T-helper 1 cell treated with Interleukin-12 subunit alpha and Interleukin-12 subunit beta and Interleukin-4 antibody, amounts not matched to agents 30 μg/mL and 1 μg/mL, for 36 hours (primary cell): ENCODE data around the gene GOLGA6L22.
"Not testable (repeated sequence)": the region's sequence is repeated elsewhere in the genome, so short reads cannot be mapped to it uniquely, and the experiment has no call there.

Experiments used
- H3K27ac Mint-ChIP-seq: one replicate; pipeline ENCODE4 v1.8.0; 2021; ENCODE audit warnings: mild to moderate bottlenecking, mixed read lengths
- H3K27me3 Mint-ChIP-seq: one replicate; pipeline ENCODE4 v1.8.0; 2021; ENCODE audit warnings: low read depth, mixed read lengths
- H3K36me3 Mint-ChIP-seq: one replicate; pipeline ENCODE4 v1.8.0; 2021; ENCODE audit warnings: low read depth, mixed read lengths
- H3K4me1 Mint-ChIP-seq: one replicate; pipeline ENCODE4 v1.8.0; 2021; ENCODE audit warnings: low read depth, mixed read lengths
- H3K4me3 Mint-ChIP-seq: one replicate; pipeline ENCODE4 v1.8.0; 2021; ENCODE audit warnings: mild to moderate bottlenecking, moderate library complexity, mixed read lengths
- H3K9me3 Mint-ChIP-seq: one replicate; pipeline ENCODE4 v1.8.0; 2021; ENCODE audit warnings: mixed read lengths

The GOLGA6L22 gene, protein sequence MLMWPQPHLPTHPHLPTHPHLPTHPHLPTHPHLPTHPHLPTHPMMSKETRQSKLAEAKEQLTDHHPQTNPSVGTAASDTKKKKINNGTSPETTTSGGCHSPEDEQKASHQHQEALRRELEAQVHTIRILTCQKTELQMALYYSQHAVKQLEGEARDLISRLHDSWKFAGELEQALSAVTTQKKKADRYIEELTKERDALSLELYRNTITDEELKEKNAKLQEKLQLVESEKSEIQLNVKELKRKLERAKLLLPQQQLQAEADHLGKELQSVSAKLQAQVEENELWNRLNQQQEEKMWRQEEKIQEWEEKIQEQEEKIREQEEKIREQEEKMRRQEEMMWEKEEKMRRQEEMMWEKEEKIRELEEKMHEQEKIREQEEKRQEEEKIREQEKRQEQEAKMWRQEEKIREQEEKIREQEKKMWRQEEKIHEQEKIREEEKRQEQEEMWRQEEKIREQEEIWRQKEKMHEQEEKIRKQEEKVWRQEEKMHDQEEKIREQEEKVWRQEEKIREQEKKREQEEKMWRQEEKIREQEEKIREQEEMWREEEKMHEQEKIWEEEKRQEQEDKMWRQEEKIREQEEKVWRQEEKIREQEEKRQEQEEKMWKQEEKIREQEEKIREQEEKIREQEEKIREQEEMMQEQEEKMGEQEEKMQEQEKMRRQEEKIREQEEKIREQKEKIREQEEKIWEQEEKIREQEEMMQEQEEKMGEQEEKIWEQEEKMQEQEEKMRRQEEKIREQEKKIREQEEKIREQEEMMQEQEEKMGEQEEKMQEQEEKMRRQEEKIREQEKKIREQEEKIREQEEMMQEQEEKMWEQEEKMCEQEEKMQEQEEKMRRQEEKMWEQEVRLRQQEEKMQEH

DNA sequence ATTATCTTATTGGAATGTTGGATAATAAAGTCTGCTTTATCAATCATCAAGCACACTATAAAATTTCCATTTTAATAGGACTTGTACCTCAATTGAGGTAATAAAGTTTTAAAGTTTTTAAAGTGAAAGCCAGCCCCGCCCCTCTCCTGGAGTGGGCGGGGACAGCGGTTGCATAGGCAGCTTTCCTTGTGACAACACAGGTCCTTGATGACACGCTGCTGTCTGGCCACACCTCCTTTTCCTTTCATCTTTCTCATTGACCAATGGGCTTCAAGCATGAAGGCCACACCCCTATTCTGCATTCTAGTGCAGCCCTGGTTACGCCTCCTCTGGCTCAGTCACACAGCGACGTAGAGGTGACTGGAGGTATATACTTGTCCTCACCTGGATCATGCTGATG lies at the start of gene GOLGA6L22:
GOLGA6L22 (plus strand) TSS at position 301 of the 400 bp plus-strand sequence; CDS start at position 392, 91 bp downstream.
- H3K4me1 Mint-ChIP-seq, H3K36me3 Mint-ChIP-seq, H3K27me3 Mint-ChIP-seq, H3K27ac Mint-ChIP-seq, H3K9me3 Mint-ChIP-seq, H3K4me3 Mint-ChIP-seq: not testable (repeated sequence)

DNA sequence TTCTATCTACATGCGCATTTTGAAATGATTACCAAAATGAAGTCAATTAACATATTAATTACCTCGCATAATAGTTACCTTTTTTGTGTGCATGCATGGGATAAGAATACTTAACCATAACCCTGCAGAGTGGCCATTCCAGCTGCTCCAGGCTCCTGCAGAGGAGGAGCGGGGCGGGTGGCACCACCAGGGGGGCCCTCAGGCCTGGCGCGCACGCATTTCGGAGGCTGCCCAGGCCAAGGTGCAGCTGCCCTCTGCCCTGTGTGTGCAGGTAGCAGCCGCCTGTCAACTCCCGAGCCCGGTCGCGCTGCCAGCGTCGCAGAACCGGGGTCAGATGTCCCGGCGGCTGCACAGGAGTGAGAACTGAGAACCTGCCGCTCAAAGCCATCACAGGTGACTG lies 41.4 kb upstream of the GOLGA6L22 start:
- not testable (repeated sequence) for H3K4me1 Mint-ChIP-seq, H3K4me3 Mint-ChIP-seq, H3K27ac Mint-ChIP-seq, H3K9me3 Mint-ChIP-seq, H3K36me3 Mint-ChIP-seq, H3K27me3 Mint-ChIP-seq

DNA sequence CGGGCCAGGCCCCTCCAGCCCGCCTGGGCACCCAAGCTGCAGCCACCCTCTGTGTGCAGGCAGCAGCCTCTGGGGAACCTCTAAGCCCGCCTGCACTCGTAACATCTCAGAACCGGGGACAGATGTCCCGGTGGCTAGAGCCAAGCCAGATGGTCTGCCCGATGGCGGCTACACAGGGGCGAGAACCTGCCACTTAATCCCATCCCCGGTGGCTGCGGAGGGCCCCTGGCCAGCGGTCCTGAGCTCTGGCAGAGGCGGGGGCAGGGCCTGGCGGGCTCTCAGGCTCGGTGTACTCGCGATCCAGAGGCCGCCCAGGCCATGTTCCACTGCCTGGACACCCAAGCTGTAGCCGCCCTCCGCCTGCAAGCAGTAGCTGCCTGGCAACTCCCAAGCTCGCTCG lies 40.9 kb upstream of the GOLGA6L22 start:
- H3K4me3 Mint-ChIP-seq, H3K4me1 Mint-ChIP-seq, H3K27ac Mint-ChIP-seq, H3K27me3 Mint-ChIP-seq, H3K36me3 Mint-ChIP-seq, H3K9me3 Mint-ChIP-seq: not testable (repeated sequence)

DNA sequence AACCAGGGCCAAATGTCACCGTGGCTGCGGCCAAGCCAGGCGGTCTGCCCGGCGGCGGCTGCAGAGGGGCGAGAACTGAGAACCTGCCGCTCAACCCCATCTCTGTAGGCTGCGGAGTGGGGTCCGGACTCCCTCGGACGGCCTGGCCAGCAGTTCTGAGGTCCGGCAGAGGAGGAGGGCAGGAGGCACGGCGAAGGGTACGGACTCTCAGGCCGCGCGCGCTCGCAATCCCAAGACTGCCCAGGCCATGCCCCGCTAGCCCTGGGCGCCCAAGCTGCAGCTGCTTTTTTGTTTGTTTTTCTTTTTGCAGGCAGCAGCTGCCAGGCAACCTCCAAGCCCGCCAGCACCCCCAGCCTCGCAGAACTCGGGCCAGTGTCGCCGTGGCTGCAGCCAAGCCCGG lies 40.5 kb upstream of the GOLGA6L22 start:
- not testable (repeated sequence) for H3K4me1 Mint-ChIP-seq, H3K36me3 Mint-ChIP-seq, H3K4me3 Mint-ChIP-seq, H3K9me3 Mint-ChIP-seq, H3K27ac Mint-ChIP-seq, H3K27me3 Mint-ChIP-seq

DNA sequence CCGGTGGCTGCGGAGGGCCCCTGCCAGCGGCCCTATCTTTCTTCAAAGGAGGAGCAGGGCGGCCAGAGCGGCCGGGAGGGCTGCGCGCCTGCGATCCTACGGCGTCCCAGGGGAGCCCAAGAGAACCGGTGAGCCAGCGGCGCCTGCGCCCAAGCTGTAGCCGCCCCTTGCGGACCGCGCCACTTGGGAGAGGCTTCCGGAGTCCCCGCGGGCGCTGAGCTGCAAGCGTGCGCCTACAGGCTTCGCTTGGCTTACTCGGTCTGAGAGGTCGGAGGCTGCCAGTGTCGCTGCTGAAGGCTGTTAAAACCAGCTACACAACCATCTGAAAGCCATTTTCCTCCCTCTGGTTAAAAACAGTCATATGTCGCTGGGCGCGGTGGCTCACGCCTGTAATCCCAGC lies 40.0 kb upstream of the GOLGA6L22 start:
- not testable (repeated sequence) for H3K27ac Mint-ChIP-seq, H3K36me3 Mint-ChIP-seq, H3K4me3 Mint-ChIP-seq, H3K9me3 Mint-ChIP-seq, H3K27me3 Mint-ChIP-seq, H3K4me1 Mint-ChIP-seq

DNA sequence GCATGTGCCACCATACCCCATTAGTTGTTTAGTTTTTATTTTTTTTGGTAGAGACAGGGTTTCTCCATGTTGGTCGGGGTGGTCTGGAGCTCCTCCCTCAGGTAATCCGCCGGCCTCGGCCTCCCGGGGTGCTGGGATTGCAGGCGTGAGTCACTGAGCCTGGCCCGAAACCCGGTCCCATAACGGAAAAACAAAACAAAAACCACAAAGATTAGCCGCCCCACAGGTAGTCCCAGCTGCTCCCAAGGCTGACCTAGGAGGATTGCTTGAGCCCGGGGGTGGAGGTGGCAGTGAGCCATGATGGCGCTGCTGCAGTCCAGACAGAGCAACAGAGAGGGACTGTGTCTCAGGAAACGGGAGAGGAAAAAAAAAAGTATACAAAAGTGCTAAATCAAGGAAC lies 38.4 kb upstream of the GOLGA6L22 start:
- H3K4me3 Mint-ChIP-seq, H3K27me3 Mint-ChIP-seq, H3K9me3 Mint-ChIP-seq, H3K27ac Mint-ChIP-seq, H3K4me1 Mint-ChIP-seq, H3K36me3 Mint-ChIP-seq: not testable (repeated sequence)

DNA sequence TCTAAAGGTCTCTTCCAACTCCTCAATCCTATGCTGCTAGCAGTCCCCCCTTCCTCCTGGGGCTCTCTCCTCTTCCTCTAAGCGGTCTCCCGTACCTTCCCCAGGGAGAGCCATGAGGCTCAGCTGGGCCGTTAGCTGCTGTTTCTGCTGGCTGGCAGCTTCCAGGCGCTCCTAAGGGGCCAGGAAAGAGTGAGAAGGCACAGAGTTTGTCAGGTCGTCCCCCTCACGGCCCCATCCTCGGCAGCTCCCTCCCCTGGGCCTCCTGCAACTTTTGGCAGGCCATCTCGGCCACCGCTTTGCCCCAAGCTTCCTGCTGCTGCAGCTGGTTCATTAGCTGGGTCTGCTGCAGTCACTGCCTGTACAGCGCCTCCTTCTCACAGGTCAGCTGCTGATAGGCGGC lies 29.3 kb upstream of the GOLGA6L22 start:
- not testable (repeated sequence) for H3K4me3 Mint-ChIP-seq, H3K27me3 Mint-ChIP-seq, H3K27ac Mint-ChIP-seq, H3K4me1 Mint-ChIP-seq, H3K36me3 Mint-ChIP-seq, H3K9me3 Mint-ChIP-seq

DNA sequence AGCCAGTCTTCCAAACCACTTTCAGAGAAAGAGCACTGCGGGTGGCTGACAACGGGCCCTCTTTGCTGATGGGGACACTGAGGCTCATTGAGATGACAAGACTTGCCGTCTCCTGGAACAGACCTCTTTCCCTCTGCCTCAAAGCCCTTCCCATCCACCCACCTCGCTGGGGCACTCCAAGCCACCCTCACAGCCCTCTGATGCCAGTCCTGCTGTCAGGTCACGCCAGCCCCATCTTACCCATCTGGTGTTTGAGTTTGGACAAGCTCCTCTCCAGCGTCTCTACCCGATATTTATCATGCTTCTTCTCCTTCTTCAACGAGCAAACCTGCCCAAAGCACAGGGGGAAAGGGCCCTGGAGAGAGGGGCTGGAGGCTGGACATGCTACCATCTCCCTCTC lies 27.0 kb upstream of the GOLGA6L22 start:
- H3K9me3 Mint-ChIP-seq, H3K36me3 Mint-ChIP-seq, H3K4me1 Mint-ChIP-seq, H3K27ac Mint-ChIP-seq, H3K4me3 Mint-ChIP-seq, H3K27me3 Mint-ChIP-seq: not testable (repeated sequence)

DNA sequence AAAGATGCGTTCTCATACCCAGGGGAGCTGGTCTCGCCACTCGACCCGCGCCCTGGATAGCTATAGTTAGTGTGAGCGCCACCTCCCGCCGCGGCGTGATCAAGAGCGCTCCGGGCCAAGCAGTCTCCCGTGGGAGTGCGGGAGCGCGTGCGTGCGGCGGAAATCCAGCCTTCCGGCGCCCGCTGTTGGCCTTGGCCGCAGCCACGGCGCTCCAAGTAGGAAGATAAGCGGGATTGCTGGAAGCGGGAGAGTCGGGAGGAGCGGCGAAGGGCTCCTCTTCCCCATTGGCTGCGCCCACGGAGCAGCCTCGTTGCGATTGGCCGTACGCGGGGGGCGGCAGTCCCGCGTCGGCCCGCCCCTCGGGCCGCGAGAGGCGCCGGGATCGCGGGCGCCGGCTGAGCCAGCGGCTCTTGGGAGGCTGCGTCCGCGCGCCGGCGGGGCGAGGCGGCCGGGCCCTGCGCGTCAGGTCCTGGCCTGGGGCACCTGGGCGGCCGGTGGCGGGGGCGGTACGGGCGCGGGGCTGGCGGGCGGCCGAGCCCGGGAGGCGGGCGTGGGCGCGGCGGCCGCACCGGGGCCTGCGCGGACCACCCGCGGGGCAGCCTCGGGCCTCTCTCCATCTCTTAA lies 35.9 kb downstream of the GOLGA6L22 start:
- H3K4me1 Mint-ChIP-seq, H3K4me3 Mint-ChIP-seq, H3K36me3 Mint-ChIP-seq, H3K9me3 Mint-ChIP-seq, H3K27me3 Mint-ChIP-seq, H3K27ac Mint-ChIP-seq: not testable (repeated sequence)

DNA sequence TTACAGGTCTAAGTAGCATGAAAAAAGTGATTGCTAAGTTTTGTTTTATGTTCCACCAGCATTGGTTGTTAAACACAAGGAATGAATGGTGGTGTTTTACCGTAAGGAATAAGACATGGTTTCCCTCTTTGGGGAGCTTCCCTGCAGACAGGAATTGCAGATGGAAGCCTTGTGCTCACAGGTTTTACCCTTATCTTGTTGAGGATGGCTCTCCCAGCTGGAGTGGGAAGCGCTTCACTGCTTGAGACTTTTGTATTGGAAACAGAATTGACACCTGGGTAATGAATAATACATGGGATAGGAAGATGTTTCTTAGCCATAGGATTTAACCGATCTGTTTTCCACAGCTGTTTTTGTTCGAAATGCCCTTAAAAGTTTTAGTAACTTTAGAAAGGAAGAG lies 38.5 kb downstream of the GOLGA6L22 start:
- not testable (repeated sequence) for H3K4me1 Mint-ChIP-seq, H3K27me3 Mint-ChIP-seq, H3K9me3 Mint-ChIP-seq, H3K36me3 Mint-ChIP-seq, H3K4me3 Mint-ChIP-seq, H3K27ac Mint-ChIP-seq

DNA sequence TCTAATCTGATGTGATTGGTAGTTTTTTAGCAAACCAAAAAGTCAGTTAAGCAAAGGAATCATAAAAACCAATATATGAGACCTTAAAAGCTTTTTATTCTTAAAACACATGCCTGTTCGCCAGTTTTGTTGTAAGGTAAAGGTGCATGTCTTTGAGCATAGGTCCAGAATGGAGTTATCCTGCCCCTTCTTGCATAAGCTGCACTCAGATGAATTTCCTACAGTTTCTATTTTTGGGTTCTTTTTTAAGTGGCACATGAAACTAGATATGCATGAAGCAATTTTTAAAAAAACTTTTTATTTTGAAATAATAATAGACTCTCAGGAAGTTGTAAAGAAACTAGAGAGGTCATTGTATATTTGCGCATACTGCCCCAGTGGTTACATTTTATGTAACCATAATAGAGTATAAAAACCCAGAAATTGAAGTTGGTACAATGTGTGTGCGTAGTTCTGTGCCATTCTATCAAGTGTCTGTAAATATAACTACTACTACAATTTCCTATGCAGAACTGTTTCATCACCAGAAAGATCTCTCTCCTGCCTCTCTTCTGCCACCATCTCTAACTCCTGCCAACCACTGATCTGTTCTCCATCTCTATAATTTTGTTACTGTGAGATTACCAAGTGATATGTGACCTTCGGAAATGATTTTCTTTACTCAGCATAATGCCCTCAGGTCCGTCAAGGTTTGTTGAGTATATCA lies 39.7 kb downstream of the GOLGA6L22 start:
- H3K9me3 Mint-ChIP-seq, H3K4me3 Mint-ChIP-seq, H3K27me3 Mint-ChIP-seq, H3K36me3 Mint-ChIP-seq, H3K27ac Mint-ChIP-seq, H3K4me1 Mint-ChIP-seq: not testable (repeated sequence)

DNA sequence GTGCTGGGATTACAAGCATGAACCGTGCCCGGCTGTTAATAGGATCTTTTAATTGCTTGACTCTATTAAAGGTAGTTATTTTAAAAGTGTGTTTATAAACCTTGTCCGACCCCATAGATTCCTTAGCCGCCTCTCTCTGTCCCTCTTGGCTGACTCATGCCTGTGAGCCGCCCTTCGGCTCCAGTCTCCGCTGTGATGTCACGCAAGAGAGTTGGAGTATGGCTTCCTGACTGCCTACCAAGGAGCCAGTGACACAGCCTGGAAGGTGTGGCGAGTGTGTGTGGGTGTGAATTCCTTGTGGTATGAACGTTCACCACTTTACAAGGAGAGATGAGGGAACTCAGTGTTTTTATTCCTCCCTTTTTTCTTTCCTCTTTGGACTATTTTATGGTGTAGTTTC lies 43.6 kb downstream of the GOLGA6L22 start:
- not testable (repeated sequence) for H3K9me3 Mint-ChIP-seq, H3K27ac Mint-ChIP-seq, H3K36me3 Mint-ChIP-seq, H3K4me1 Mint-ChIP-seq, H3K4me3 Mint-ChIP-seq, H3K27me3 Mint-ChIP-seq

DNA sequence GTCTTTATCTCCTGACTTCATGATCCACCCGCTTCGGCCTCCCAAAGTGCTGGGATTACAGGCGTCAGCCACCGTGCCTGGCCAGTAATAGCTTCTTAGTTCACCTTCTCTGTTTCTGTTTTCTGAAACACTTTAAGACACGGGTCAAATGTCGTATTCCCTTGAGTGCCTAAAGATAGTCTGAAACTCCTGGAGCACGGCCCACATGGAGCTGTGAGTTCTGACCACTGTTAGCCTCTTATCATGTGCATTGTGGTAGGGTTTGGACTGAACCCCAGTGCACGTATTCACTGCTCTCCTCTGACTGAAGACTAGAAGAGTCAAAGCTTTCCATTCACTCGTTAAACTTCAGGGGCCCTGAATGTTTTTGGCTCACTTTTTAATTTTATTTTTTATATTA lies 48.3 kb downstream of the GOLGA6L22 start:
- not testable (repeated sequence) for H3K9me3 Mint-ChIP-seq, H3K27me3 Mint-ChIP-seq, H3K27ac Mint-ChIP-seq, H3K4me1 Mint-ChIP-seq, H3K4me3 Mint-ChIP-seq, H3K36me3 Mint-ChIP-seq

DNA sequence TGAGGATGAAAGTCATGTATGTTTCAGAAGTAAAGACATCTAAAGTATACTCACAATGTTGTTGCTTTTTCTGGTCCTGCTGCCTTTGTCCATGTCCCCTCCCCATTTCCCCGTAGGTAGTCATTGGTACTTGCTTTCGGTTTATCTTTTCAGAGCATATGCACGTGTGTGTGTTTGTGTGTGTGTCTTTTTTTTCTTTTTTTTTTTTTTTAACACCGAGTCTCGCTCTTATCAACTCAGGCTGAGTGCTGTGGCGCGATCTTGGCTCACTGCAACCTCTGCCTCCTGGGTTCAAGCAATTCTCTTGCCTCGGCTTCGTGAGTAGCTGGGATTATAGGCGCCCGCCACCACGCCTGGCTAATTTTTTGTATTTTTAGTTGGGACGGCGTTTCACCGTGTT lies 57.4 kb downstream of the GOLGA6L22 start:
- H3K4me1 Mint-ChIP-seq, H3K4me3 Mint-ChIP-seq, H3K9me3 Mint-ChIP-seq, H3K27me3 Mint-ChIP-seq, H3K36me3 Mint-ChIP-seq, H3K27ac Mint-ChIP-seq: not testable (repeated sequence)
